ENCODE measurements around the gene C2CD4A.

Gene C2CD4A

GRCh38 chr15:62060113-62060895, 6.5 kb upstream of the C2CD4A start, which contains the start of gene VPS13C:
VPS13C (minus strand) TSS chr15:62060447; CDS start chr15:62060374, 73 bp downstream.
- DNase-seq = peak; percentile 98

- DNase-seq = peak; percentile 38
These were observed 5.9 kb upstream of the C2CD4A start for GRCh38 chr15:62060896-62061280.

DNA sequence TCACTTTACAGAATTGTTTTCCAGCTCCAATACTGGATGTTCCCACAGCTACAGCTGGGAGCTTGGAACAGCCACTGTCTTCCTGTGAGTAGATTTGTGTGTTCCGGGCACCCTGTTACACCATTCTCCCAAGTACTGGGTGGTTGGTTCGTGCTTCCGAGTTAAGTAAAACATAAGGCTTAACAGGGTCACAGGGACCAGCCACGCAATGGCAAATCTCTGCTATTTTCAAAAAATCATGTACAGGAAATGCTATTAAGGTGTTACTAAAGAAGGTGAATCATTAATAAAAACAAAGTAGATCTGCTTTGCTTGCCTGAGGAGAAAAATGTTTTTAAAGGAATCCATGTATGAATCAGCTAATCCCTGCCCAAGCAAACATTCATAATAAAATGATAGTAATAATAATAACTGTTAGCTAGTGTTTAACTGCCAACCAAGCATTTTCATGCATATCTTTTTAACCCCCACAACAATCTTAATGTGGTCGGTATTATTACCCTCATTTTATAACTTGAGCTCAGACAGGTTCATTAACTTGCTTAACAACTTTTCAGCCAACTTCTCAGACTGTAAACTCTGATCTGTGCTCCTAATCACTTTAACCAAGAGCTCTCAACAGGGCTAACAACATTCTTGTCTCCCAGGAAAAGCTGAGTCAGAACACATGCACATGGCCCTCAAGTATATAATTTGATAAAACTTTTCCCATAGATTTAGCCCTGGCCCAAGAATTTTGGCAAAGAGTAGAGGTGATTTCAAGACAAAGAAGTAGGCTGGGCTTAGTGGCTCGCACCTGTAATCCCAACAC, 2.7 kb upstream of the C2CD4A start:
- no peak for DNase-seq

DNA sequence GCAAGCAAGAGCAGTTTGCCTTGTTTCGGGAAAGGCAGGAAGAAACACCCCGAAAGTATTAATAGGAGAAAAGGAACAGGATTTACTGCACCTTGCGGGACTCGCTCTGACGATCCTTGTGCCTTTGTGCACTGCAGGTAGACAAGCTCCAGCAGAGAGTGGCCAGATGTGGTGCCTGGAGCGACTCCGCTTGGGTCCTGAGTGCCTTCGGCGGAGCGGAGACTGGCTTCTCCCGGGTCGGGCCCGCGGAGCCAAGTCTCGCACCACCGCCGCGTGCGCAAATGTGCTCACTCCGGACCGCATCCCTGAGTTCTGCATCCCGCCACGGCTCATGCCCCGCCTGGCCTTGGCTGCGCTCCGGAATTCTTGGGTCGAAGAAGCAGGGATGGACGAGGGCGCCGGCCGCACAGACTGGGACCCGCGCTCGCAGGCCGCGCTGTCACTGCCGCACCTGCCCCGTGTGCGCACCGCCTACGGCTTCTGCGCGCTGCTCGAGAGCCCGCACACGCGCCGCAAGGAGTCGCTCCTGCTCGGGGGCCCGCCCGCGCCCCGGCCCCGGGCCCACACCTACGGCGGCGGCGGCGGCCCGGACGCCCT, 769 bp downstream of the C2CD4A start:
- peak; percentile 37 for DNase-seq

- peak; percentile 64 for DNase-seq
These were observed 1.5 kb downstream of the C2CD4A start for GRCh38 chr15:62068071-62068809.

DNA sequence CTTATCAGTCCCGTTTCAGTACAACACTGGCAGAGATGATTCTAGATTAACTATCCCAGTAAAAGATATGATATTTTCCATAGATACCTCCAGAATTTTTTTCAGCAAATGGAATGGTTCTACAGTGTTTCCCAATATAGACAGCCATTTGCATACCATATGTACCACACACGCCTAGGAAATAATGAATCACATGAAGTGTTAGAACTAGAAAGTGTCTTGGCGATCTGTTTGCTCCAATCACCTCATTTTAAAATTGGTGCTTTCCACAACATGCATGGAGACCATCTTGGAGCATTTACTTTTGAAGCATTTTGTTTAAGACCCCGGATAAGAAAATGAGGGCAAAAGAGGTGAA, 2.0 kb downstream of the C2CD4A start:
- no peak for DNase-seq

GRCh38 chr15:62069551-62069950, 2.8 kb downstream of the C2CD4A start:
- no peak for DNase-seq

DNA sequence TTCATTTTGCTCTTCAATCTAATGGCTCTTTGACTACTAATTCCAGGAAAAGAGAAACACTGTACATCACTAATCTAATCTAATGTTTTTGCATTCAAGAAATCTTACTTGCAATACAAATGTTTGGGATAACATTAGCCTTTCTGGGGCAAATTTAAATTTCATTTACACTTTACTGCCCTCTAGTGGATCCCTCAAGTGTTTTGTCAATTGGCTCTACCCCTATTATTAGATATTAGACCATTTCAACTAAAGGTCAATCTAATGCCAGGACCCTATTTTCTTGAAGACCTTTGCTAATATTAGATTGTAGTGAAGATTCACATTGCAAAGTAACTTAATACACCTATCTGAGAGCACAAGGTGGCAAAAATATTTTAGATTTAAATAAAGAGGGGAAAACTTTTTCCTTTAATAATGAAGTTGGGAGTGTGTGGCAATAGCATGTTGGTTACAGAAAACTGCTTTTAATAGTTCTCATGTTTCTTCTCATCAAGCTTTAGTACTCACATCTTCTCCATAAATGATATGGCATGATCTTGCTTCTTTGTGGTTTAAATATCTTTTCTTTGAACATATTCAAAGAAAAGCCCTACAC, 5.0 kb downstream of the C2CD4A start:
- DNase-seq = peak; percentile 79

GRCh38 chr15:62075595-62076277, 9.0 kb downstream of the C2CD4A start:
- DNase-seq = no peak

DNA sequence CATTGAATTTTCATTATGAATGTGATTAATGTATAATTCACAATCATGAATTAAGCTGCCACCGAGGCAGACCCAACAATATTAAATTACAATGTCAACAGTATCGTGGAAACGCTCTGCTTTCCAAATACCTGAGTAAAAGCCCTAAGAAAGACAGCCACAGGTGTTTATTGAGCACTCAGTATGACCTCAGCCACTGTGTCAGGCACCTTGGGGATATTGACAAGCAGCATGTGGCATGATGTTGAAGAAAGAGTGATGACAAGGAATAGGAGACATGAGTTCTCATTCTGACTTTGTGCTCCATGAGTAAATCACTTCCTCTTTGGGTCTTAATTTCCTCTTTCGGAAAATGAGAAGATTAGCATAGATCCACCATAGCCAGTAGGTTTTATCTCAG, 12.8 kb downstream of the C2CD4A start:
- no peak for DNase-seq

GRCh38 chr15:62083194-62084154, 16.7 kb downstream of the C2CD4A start:
- DNase-seq = no peak

DNA sequence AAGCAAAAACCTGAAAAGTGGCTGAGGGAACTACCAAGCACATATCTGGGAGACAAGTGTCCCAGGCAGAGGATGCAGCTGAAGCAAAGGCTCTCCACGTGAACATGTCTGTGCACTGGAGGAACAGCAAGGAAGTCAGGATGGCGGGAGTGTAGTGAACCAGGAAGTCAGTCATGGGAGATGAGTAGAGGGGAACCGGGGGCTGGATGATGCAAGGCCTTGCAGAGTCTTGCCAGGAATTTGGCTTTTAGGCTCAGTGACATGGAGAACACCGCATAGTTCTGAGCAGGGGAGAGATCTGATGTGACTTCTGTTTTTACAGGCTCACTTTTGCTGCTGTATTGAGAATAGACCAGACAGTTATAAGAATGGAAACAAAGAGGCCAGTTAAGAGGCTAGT, 19.0 kb downstream of the C2CD4A start:
- no peak for DNase-seq

DNA sequence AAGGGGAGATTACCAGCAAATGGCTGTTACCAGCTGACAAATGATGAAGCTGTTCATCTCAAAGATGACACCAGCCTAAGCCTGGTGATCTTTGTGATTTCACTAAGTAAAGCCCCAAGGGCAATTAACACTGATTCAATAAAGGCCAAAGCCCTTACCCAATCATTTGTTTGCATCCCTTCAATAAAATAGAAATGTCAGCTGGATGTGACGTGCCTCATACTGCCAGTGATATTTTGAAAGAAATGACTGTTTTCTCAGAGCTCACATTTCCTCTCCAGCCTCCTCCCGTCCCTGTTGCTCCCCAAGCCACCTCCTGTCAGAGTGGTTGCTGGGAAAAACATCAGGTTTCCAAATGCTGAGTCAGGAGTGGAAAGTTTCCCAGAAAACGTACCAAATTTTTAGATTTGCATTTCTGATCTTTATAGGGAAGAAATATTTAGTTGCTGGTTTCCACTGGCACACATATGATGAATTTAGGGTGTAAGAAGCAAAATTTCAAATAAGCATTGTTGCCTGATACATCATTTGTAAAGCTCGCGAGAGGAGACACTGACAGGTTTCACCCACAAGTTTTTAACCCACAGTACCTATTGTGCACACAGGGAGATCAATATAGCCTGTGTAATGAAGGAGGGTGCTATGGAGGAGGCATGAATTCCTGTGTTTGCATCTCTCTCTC, 21.0 kb downstream of the C2CD4A start:
- no peak for DNase-seq

DNA sequence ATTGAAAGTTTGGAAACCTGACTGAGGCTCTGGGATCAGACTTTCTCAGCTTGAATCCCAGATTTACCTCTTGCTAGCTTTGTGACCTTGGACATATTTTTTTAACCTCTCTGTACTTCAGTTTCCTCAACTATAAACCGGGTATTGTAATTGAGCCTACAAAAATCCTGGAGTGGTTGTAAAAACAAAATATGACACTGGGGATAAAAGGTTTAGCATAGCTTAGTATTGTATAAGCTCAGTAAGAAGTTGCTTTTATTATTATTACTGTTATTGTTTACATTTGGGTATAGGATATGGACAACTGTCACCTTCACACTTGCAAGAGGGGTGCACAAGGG, 21.5 kb downstream of the C2CD4A start:
- no peak for DNase-seq

DNA sequence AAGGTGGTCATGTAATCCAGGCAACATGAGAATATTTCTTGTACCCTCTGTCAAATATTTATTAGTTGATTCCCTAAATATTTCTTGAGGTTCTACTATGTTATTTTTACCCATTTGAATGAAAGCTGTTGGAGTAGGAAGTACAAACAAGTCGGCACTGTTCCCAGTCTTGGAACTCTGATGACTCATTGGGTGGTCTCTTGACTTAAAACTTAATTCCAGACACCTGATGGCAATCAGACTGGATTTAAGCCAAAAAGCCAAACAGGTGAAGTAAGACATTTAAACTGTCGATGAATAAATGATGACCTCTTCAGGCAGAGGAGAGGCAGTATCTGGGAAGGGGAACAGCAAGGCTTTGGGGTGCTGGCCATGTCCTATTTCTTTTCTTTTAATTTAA, 22.8 kb downstream of the C2CD4A start:
- DNase-seq = no peak

- DNase-seq = no peak
These were observed 24.2 kb downstream of the C2CD4A start for GRCh38 chr15:62090988-62091387.

DNA sequence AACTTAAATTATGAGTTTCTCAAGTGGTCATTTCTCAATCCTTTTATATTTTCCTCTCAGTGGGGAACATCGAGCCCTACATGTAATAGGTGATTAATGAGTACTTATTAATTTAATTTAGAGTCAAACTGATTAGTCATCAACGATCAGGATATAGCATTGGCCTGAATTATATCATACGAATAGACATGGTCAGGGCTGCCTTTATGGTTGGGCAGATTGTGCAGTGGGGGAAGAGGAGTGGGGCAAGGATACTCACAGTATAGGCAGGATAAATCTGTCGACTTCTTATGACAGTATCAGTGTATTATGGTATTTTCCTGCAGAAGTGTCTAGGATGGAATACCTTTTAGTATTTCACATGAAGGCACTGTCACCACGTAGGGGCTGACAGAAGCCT, 27.0 kb downstream of the C2CD4A start:
- DNase-seq = peak; percentile 8

GRCh38 chr15:62094388-62094787, 27.6 kb downstream of the C2CD4A start:
- peak; percentile 97 for DNase-seq

DNA sequence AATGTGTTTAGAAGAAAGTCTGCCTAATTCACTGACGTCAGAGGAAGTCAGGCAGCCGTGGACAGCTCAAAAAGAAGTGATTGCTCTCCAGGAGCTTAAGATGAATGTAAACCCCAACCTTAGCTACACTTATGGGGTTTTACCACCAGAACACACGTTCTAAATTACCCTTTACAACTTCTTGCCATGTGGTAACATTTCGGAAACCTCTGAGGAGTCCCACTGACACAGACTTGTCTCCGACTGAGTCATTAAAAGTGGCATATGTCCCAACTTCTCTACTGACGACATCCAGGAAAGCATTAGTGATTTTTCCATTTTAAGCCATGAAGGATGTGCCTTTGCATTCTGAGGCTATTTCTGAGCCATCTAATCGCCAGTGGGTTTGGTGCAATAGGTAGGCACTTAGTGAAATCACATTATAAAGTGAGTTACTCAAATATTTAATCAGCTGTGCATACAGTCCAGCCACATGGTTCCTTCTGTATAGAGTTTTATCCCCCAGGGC, 32.4 kb downstream of the C2CD4A start:
- DNase-seq = no peak

- DNase-seq = no peak
These were observed 36.7 kb downstream of the C2CD4A start for GRCh38 chr15:62103431-62103830.

Measured in hematopoietic multipotent progenitor cell treated with erythropoietin and hydrocortisone succinate and interleukin-3 and kit ligand, for 4 days (in vitro differentiated cells).